Bronchial epithelial cell (primary cell): ENCODE results near the gene RTL10. TPM values are rescaled to one million over a fixed set of nuclear protein-coding genes. Genes with fewer than 3 reads are reported as not detected.

ENCODE experiments used
- DNase-seq: peaks from one replicate; pipeline ENCODE4 v3.0.0-alpha.2; 2010; ENCODE audit warnings: low read depth
- FAIRE-seq: peaks from 2 replicates; lab custom pipeline; 2011; peaks lifted over from hg19 to GRCh38; lab: Jason Lieb, UNC
- H3K27me3 ChIP-seq: 2 replicates; pipeline ENCODE4 v1.5.1; 2011; ENCODE audit warnings: low read length; ENCODE audit not compliant: control insufficient read depth, insufficient read depth
- H3K36me3 ChIP-seq: 2 replicates; pipeline ENCODE4 v1.5.1; 2011; ENCODE audit warnings: low read length; ENCODE audit not compliant: control insufficient read depth, insufficient read depth
- H3K4me3 ChIP-seq: 2 replicates; pipeline ENCODE4 v1.5.1; 2011; ENCODE audit warnings: mild to moderate bottlenecking, low read depth, low read length, control low read depth
- CTCF ChIP-seq: IDR thresholded peaks from 2 replicates; pipeline ENCODE4 v1.5.1; 2011; ENCODE audit warnings: mild to moderate bottlenecking, moderate library complexity, low read length, control low read depth, inconsistent platforms; ENCODE audit not compliant: insufficient read depth, severe bottlenecking
- total RNA-seq: library from RNA; depleted of rRNA; stranded (reverse); fragments of >200 nt; gene quantifications from 2 replicates; pipeline ENCODE4 v1.2.1, GENCODE V29; 2014

RTL10 gene
- total RNA-seq, 1 donor from 2014 or later = 9.5 TPM

DNA sequence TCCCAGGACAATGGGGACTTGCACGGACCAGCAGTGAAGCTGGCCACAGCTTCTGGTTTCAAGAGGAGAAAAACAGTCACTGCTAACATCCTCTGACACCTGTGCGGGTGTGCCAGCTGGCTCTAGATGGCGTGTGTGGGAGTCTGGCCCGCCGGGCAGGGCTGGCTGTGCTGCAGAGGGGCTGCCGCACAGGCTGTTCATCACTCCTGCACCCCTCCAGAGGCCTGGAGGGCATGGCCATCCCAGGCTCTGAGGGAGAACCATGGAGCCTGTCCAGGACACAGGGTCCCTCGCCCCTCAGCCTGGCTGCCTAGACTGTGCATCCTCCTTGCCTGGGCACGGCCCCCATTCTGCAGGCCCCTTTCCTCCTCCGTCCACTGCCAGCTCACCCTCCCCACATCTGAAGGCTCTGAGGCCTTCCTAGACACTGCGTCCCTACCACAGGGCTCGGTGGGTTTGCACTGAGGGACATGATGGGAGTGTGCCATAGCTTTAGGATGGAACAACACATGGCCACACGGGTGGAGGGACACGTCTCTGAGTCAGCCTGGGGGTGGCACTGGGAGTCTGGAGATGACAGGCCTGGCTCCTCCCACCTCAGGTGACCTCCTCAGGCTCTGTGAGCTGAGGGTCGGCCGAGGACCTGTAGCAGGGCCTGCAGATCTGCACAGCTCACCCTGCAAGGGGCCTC lies 42.1 kb upstream of the RTL10 start:
- DNase-seq = no peak
- FAIRE-seq = no peak
- Histone ChIP-seq H3K4me3 (no peak overlapping the region), H3K36me3 (peaks cover 6% of the 10 kb centered on the region), H3K27me3 (no peaks in the 10 kb centered on the region)
- TF ChIP-seq CTCF = peak; percentile 13

DNA sequence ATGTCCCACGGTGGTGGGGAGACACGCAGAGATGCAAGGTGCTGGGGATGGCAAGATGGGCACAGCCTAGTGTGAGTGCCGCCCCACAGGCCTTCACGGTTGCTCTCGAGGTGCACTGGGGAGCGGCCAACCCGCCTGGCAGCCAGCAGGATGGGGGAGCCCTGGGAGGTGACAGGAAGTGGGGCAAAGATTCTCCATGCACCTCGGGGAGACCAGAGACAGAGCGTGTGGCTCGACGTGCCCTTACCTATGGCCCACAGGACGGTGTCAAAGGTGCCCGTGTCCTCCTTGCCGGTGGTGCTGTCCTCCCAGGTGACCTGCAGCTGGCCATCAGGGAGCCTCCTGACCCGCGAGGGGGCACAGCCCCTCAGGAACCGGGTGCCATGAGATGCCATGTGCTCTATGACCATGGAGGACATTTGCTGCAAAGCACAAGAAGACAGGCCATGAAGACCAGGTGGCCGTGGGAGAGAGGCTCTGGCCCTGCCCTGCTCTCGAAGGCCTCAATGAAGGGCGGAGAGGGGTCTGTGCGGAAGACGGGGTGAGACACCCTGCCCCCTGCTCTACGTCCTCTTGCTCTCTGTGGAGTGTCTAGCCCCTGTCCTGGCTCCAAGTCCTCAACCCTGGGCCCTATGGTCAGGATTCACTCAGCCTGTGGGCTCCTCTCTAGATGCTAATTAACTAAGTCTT lies 40.6 kb upstream of the RTL10 start:
- H3K27me3 ChIP-seq = no peaks in the 10 kb centered on the region
- DNase-seq (no peak), FAIRE-seq (no peak)
- H3K36me3 ChIP-seq = peaks cover 4% of the 10 kb centered on the region
- no peak overlapping the region for H3K4me3 ChIP-seq
- TF ChIP-seq CTCF = no peak

- FAIRE-seq = no peak
- no peak for TF ChIP-seq CTCF
- no peak overlapping the region for H3K4me3 ChIP-seq
- no peaks in the 10 kb centered on the region for H3K27me3 ChIP-seq
- DNase-seq = no peak
- peaks cover 6% of the 10 kb centered on the region for H3K36me3 ChIP-seq
Measured at GRCh38 chr22:19893363-19893762, 38.7 kb upstream of the RTL10 start.

- no peak for TF ChIP-seq CTCF
- DNase-seq = no peak
- Histone ChIP-seq H3K27me3 (no peaks in the 10 kb centered on the region), H3K4me3 (no peak overlapping the region), H3K36me3 (peaks cover 6% of the 10 kb centered on the region)
- FAIRE-seq = no peak
Measured at GRCh38 chr22:19892925-19893324, 38.3 kb upstream of the RTL10 start.

DNA sequence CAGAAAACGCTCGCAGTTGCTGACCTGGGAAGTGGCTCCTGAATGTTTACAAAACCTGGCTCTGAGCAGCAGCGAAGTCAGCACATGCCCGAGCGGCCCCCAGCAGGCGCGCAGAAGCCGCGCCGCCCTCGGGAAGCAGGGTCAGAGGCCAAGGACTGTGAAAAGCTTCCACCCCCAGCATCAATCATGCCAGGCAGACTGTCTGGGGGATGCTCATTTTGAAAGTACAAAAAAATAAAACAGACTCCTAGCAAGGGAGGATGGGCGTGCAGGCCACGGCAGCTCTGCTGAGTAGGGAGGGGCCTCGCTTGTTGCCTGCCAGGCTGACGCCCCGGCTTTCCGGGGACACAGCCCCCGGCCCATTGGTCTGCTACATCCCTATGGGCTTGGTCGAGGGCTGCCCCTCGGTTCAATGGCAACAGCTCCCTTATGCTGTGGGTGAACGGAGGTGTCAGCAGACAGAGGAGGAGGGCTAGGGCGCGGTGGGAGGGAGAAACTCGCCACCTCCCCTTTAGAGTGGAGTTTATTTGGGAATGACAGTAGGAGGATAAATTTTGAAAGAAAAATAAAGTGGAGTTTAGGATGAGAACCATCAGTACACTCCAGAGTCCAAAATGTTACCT lies 37.7 kb upstream of the RTL10 start:
- FAIRE-seq (no peak), DNase-seq (peak; percentile 51)
- no peak for TF ChIP-seq CTCF
- no peak overlapping the region for H3K4me3 ChIP-seq
- peaks cover 6% of the 10 kb centered on the region for H3K36me3 ChIP-seq
- no peaks in the 10 kb centered on the region for H3K27me3 ChIP-seq
